Ishikawa (cell line): Measurements from ENCODE around the gene SLC27A1.

Experiments used
- CREB1 ChIP-seq: IDR thresholded peaks from 2 replicates; pipeline ENCODE4 v1.6.1; 2012; ENCODE audit warnings: low read depth
- EP300 ChIP-seq: IDR thresholded peaks from 2 replicates; pipeline ENCODE4 v1.6.1; 2012; ENCODE audit warnings: borderline replicate concordance
- ZBTB7A ChIP-seq: IDR thresholded peaks from 2 replicates; pipeline ENCODE4 v1.6.1; 2012; ENCODE audit warnings: low read depth

- no peak for TF ChIP-seq EP300
- no peak for TF ChIP-seq ZBTB7A
- no peak for TF ChIP-seq CREB1
Measured at GRCh38 chr19:17515408-17516149, 45.3 kb downstream of the SLC27A1 start.
